ENCODE measurements around the gene MFAP3. TPM values are rescaled to one million over a fixed set of nuclear protein-coding genes. Genes with fewer than 3 reads are reported as not detected.

MFAP3 gene
- total and polyA plus RNA-seq, 10 of the 15 experiments (the other 5 are each of a cell fraction or from before 2014, with no cell fraction given), result 2.5 to 22.9 (median 13.4) TPM

GRCh38 chr5:154038707-154039457, at the start of gene MFAP3, which contains the start of gene FAM114A2 (continued):
- TF ChIP-seq, protein P1, sequence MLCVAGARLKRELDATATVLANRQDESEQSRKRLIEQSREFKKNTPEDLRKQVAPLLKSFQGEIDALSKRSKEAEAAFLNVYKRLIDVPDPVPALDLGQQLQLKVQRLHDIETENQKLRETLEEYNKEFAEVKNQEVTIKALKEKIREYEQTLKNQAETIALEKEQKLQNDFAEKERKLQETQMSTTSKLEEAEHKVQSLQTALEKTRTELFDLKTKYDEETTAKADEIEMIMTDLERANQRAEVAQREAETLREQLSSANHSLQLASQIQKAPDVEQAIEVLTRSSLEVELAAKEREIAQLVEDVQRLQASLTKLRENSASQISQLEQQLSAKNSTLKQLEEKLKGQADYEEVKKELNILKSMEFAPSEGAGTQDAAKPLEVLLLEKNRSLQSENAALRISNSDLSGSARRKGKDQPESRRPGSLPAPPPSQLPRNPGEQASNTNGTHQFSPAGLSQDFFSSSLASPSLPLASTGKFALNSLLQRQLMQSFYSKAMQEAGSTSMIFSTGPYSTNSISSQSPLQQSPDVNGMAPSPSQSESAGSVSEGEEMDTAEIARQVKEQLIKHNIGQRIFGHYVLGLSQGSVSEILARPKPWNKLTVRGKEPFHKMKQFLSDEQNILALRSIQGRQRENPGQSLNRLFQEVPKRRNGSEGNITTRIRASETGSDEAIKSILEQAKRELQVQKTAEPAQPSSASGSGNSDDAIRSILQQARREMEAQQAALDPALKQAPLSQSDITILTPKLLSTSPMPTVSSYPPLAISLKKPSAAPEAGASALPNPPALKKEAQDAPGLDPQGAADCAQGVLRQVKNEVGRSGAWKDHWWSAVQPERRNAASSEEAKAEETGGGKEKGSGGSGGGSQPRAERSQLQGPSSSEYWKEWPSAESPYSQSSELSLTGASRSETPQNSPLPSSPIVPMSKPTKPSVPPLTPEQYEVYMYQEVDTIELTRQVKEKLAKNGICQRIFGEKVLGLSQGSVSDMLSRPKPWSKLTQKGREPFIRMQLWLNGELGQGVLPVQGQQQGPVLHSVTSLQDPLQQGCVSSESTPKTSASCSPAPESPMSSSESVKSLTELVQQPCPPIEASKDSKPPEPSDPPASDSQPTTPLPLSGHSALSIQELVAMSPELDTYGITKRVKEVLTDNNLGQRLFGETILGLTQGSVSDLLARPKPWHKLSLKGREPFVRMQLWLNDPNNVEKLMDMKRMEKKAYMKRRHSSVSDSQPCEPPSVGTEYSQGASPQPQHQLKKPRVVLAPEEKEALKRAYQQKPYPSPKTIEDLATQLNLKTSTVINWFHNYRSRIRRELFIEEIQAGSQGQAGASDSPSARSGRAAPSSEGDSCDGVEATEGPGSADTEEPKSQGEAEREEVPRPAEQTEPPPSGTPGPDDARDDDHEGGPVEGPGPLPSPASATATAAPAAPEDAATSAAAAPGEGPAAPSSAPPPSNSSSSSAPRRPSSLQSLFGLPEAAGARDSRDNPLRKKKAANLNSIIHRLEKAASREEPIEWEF (IDR thresholded peaks at IDR 0.05; ENCODE audit: insufficient replicate concordance, low read depth, low read length), result no peak
- TF ChIP-seq ZNF274 (IDR thresholded peaks at IDR 0.05; ENCODE audit: insufficient read depth, insufficient read length), result no peak
- TF ChIP-seq CREM (IDR thresholded peaks at IDR 0.05; ENCODE audit: low read depth), result peak; percentile 77
- no peak for TF ChIP-seq ZBED1 (IDR thresholded peaks at IDR 0.05; ENCODE audit: borderline replicate concordance)
- TF ChIP-seq PML (IDR thresholded peaks at IDR 0.05; ENCODE audit: low read length), result peak; percentile 96
- TF ChIP-seq NR2C1 (IDR thresholded peaks at IDR 0.05), result peak; percentile 99
- TF ChIP-seq NFYA (IDR thresholded peaks at IDR 0.05; ENCODE audit: borderline replicate concordance, low read depth, low read length), result no peak
- TF ChIP-seq RCOR1 (conservative IDR thresholded peaks at IDR 0.05; ENCODE audit: low read depth, low read length), result 0 out of 2 replicates have a peak, but pooled peaks have one; percentile 49
- peak; percentile 79 for TF ChIP-seq HDAC6 (IDR thresholded peaks at IDR 0.05; ENCODE audit: unreplicated experiment)
- no peak for TF ChIP-seq JUND (IDR thresholded peaks at IDR 0.05; ENCODE audit: low read depth, low read length)
- no peak for TF ChIP-seq NFIC (IDR thresholded peaks at IDR 0.05; ENCODE audit: low read depth, low read length)
- TF ChIP-seq SREBF2 (IDR thresholded peaks at IDR 0.05; ENCODE audit: low read length), result no peak
- no peak for TF ChIP-seq BRCA1 (IDR thresholded peaks at IDR 0.05; ENCODE audit: low read depth, low read length)
- TF ChIP-seq, protein P2, sequence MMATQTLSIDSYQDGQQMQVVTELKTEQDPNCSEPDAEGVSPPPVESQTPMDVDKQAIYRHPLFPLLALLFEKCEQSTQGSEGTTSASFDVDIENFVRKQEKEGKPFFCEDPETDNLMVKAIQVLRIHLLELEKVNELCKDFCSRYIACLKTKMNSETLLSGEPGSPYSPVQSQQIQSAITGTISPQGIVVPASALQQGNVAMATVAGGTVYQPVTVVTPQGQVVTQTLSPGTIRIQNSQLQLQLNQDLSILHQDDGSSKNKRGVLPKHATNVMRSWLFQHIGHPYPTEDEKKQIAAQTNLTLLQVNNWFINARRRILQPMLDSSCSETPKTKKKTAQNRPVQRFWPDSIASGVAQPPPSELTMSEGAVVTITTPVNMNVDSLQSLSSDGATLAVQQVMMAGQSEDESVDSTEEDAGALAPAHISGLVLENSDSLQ (IDR thresholded peaks at IDR 0.05), result peak; percentile 47
- peak; percentile 90 for TF ChIP-seq MTA2 (IDR thresholded peaks at IDR 0.05; ENCODE audit: low read depth)
- TF ChIP-seq RELB (IDR thresholded peaks at IDR 0.05; ENCODE audit: low read depth), result peak; percentile 69
- TF ChIP-seq IRF5 (IDR thresholded peaks at IDR 0.05; ENCODE audit: borderline replicate concordance), result no peak
- no peak for TF ChIP-seq ZNF622 (IDR thresholded peaks at IDR 0.05)
- peak; percentile 44 to 64 for TF ChIP-seq IKZF2 (IDR thresholded peaks at IDR 0.05)
- peak; percentile 93 for TF ChIP-seq IKZF1 (conservative IDR thresholded peaks at IDR 0.05)
- TF ChIP-seq E2F4 (IDR thresholded peaks at IDR 0.05; ENCODE audit: low read depth, low read length), result 0 out of 2 replicates have a peak, but pooled peaks have one; percentile 16

Measured in GM12878 (cell line).